Dermis microvascular lymphatic vessel endothelial cell (primary cell): ENCODE results near the gene GLG1. TPM values are rescaled to one million over a fixed set of nuclear protein-coding genes. Genes with fewer than 3 reads are reported as not detected.

Experiments
- DNase-seq, 2 donors: peaks; one replicate each; pipeline versions ENCODE4 v3.0.0 to v3.0.0-alpha.2; 2010; ENCODE audit warnings: low read depth in 2 of 2
- total RNA-seq: library from RNA; depleted of rRNA; stranded (reverse); fragments of >200 nt; gene quantifications from 2 replicates; pipeline ENCODE4 v1.2.1, GENCODE V29; 2014

The GLG1 gene
- 66.8 and 89.9 TPM in 2 replicates for total RNA-seq

GRCh38 chr16:74606521-74607309, at the start of gene GLG1:
Gene GLG1 (minus strand): TSS chr16:74607114. CDS start chr16:74607094, 20 bp downstream.
- DNase-seq = peak; percentile 74 to 94

GRCh38 chr16:74654536-74655050, 47.7 kb upstream of the GLG1 start:
- no peak for DNase-seq

GRCh38 chr16:74652883-74653282, 46.0 kb upstream of the GLG1 start:
- DNase-seq = peak in 1 of 2 donors; percentile 16

- DNase-seq = no peak
Observed at GRCh38 chr16:74652249-74652648, 45.3 kb upstream of the GLG1 start.

GRCh38 chr16:74651841-74652240, 44.9 kb upstream of the GLG1 start:
- no peak for DNase-seq

- DNase-seq = peak in 1 of 2 donors; percentile 32
Observed at GRCh38 chr16:74650966-74651567, 44.2 kb upstream of the GLG1 start.

- DNase-seq = no peak
Observed at GRCh38 chr16:74649839-74650504, 43.1 kb upstream of the GLG1 start.

- no peak for DNase-seq
Observed at GRCh38 chr16:74641969-74642368, 35.1 kb upstream of the GLG1 start.

- no peak for DNase-seq
Observed at GRCh38 chr16:74637742-74638453, 31.0 kb upstream of the GLG1 start.

GRCh38 chr16:74635303-74635702, 28.4 kb upstream of the GLG1 start:
- DNase-seq = no peak

GRCh38 chr16:74633686-74634085, 26.8 kb upstream of the GLG1 start:
- no peak for DNase-seq

GRCh38 chr16:74627506-74628220, 20.7 kb upstream of the GLG1 start:
- peak; percentile 69 to 74 for DNase-seq

GRCh38 chr16:74626741-74627416, 20.0 kb upstream of the GLG1 start:
- DNase-seq = no peak

GRCh38 chr16:74625500-74626350, 18.8 kb upstream of the GLG1 start:
- no peak for DNase-seq

GRCh38 chr16:74623839-74624235, 16.9 kb upstream of the GLG1 start:
- no peak for DNase-seq

- DNase-seq = peak; percentile 40 to 70
Observed at GRCh38 chr16:74623214-74623838, 16.4 kb upstream of the GLG1 start.

- DNase-seq = no peak
Observed at GRCh38 chr16:74622005-74622404, 15.1 kb upstream of the GLG1 start.

- peak in 1 of 2 donors; percentile 54 for DNase-seq
Observed at GRCh38 chr16:74617206-74617788, 10.4 kb upstream of the GLG1 start.

- no peak for DNase-seq
Observed at GRCh38 chr16:74611721-74612120, 4.8 kb upstream of the GLG1 start.
